HepG2 (cell line): Measurements from ENCODE around the gene PCDHGA2. TPM values are rescaled to one million over a fixed set of nuclear protein-coding genes. Genes with fewer than 3 reads are reported as not detected.

ENCODE experiments used
- ATAC-seq: fragments of 200-7000 bp; cut with Tn5 transposase; 3 replicates; pipeline ENCODE4 v1.9.1; 2020; ENCODE audit warnings: mild to moderate bottlenecking, moderate library complexity
- BruUV-seq: library from RNA; stranded (reverse); fragments of 400-500 nt; replicated peaks from 2 replicates; lab custom pipeline; 2021; lab: Mats Ljungman, UMichigan
- CTCF ChIA-PET: fragments of 300-600 bp; formaldehyde crosslinking; extraction: SDS; loops from one replicate; lab custom pipeline; 2021; ENCODE audit warnings: low total read pairs, inconsistent platforms, low intra/inter-chr PET ratio; lab: Yijun Ruan, JAX
- POLR2A ChIA-PET: fragments of 350-600 bp; sonication (Branson Sonifier 250); formaldehyde crosslinking; loops from one replicate; lab custom pipeline; 2020; ENCODE audit warnings: antibody characterized with exemption, inconsistent platforms; lab: Yijun Ruan, JAX
- DNase-seq: peaks from one replicate; pipeline ENCODE4 v3.0.0-alpha.2; 2015; ENCODE audit warnings: low spot score
- FAIRE-seq: peaks from 3 replicates; lab custom pipeline; 2011; peaks lifted over from hg19 to GRCh38; lab: Jason Lieb, UNC
- H2AFZ ChIP-seq: one replicate; pipeline ENCODE4 v1.6.1; 2011; ENCODE audit warnings: low read length, inconsistent platforms
- H3K27ac ChIP-seq: fragments of 300-600 bp; 3 replicates; pipeline ENCODE4 v1.8.0; 2011; ENCODE audit warnings: mixed run types, mild to moderate bottlenecking, mixed read lengths, low read length, inconsistent platforms; ENCODE audit not compliant: insufficient read depth; ENCODE audit errors: extremely low read length
- H3K27me3 ChIP-seq, 2 experiments: fragments of 200-600 bp in 1 of 2; 2 replicates in 1 of 2; 3 replicates in 1 of 2; pipeline versions ENCODE4 v1.6.0 to v1.8.0; 2011; ENCODE audit warnings: low read length in 2 of 2, mild to moderate bottlenecking in 2 of 2, moderate library complexity in 2 of 2, inconsistent platforms in 1 of 2; ENCODE audit not compliant: insufficient read depth in 2 of 2, control insufficient read depth in 1 of 2
- H3K36me3 ChIP-seq, 2 experiments: fragments of 200-600 bp in 1 of 2; replicated peaks in 1 of 2; 2 replicates in 1 of 2; 3 replicates in 1 of 2; pipeline versions ENCODE4 v1.5.1 to v1.8.0; 2011; ENCODE audit warnings: low read length in 2 of 2, inconsistent platforms in 1 of 2; ENCODE audit not compliant: insufficient read depth in 2 of 2, control insufficient read depth in 1 of 2
- H3K4me1 ChIP-seq: 2 replicates; pipeline ENCODE4 v1.5.1; 2012; ENCODE audit warnings: low read length, inconsistent platforms; ENCODE audit not compliant: insufficient read depth
- H3K4me2 ChIP-seq: 2 replicates; pipeline ENCODE4 v1.6.0; 2011; ENCODE audit warnings: low read depth, low read length, inconsistent platforms
- H3K4me3 ChIP-seq, 3 experiments: fragments of 200-600 bp in 1 of 3; sonication (generic), shearing (Covaris generic) in 1 of 3; replicated peaks in 1 of 3; 2 replicates each; pipeline ENCODE4 v1.5.1; 2011 to 2016; ENCODE audit warnings: low read length in 3 of 3, inconsistent platforms in 2 of 3, low read depth in 2 of 3, mild to moderate bottlenecking in 2 of 3, control low read depth in 1 of 3, mixed read lengths in 1 of 3; ENCODE audit not compliant: insufficient read depth in 1 of 3
- H3K79me2 ChIP-seq: one replicate; pipeline ENCODE4 v1.6.1; 2011; ENCODE audit warnings: low read length, inconsistent platforms; ENCODE audit not compliant: insufficient read depth
- H3K9ac ChIP-seq: 2 replicates; pipeline ENCODE4 v1.6.0; 2011; ENCODE audit warnings: mild to moderate bottlenecking, low read depth, low read length, inconsistent platforms; ENCODE audit not compliant: insufficient read depth
- H3K9me3 ChIP-seq: 2 replicates; pipeline ENCODE4 v1.5.1; 2012; ENCODE audit warnings: mild to moderate bottlenecking, low read length
- H4K20me1 ChIP-seq: 2 replicates; pipeline ENCODE4 v1.6.0; 2011; ENCODE audit warnings: inconsistent platforms, mild to moderate bottlenecking, low read length, moderate library complexity; ENCODE audit not compliant: insufficient read depth
- FOXK2 ChIP-seq: fragments of 450-650 bp; IDR thresholded peaks from 2 replicates; pipeline ENCODE4 v1.6.1; 2016
- ZNF883 ChIP-seq: sonication (generic); formaldehyde crosslinking; IDR thresholded peaks from 2 replicates; pipeline ENCODE4 v1.5.1; 2020; ENCODE audit warnings: mild to moderate bottlenecking, missing genetic modification reagents; ENCODE audit errors: not compliant biosample characterization
- WGBS: methylation state at CpG from one replicate; pipeline ENCODE4 v1.1.6; 2017; ENCODE audit warnings: low lambda C conversion rate; 5-methylcytosine and 5-hydroxymethylcytosine counted together
- in situ Hi-C: cut with HindIII; loops from 2 replicates; pipeline ENCODE4 v1.10.0; 2017; ENCODE audit warnings: low pct_unique_long_range_greater_than_20kb; ENCODE audit not compliant: extremely low pct_ligation_motif_present
- intact Hi-C: fragments of 100-400 bp; cut with micrococcal nuclease; formaldehyde crosslinking; loops from one replicate; pipeline ENCODE4 v1.10.0; 2022; ENCODE audit not compliant: unreplicated experiment
- polyA plus RNA-seq, 8 experiments: library from polyadenylated mRNA; depleted of rRNA in 3 of 8; stranded (reverse) in 7 of 8; unstranded in 1 of 8; fragments of >200 nt; fragmentation: Illumina TruSeq in 4 of 8; extraction: Trizol in 4 of 8; gene quantifications; 2 replicates each; pipeline versions ENCODE4 v1.2.1 to v1.2.3, GENCODE V29; 2011 to 2016; ENCODE audit warnings: low read depth in 4 of 8, missing spikeins in 1 of 8, mixed read lengths in 1 of 8; ENCODE audit not compliant: insufficient read depth in 1 of 8
- total RNA-seq, 5 experiments: library from RNA; depleted of rRNA; stranded (reverse); fragments of >200 nt; fragmentation: Illumina TruSeq; extraction: Trizol; gene quantifications; 2 replicates each; pipeline ENCODE4 v1.2.3, GENCODE V29; 2016; ENCODE audit warnings: low read depth in 1 of 5
- TF ChIP-seq, protein P1 (sequence below): sonication (generic); formaldehyde crosslinking; IDR thresholded peaks from 2 replicates; pipeline ENCODE4 v1.4.0; 2020; ENCODE audit warnings: mild to moderate bottlenecking, missing genetic modification reagents, borderline replicate concordance
- TF ChIP-seq, protein P2 (sequence below): sonication (generic); formaldehyde crosslinking; IDR thresholded peaks from 2 replicates; pipeline ENCODE4 v1.9.0; 2022; ENCODE audit warnings: low read depth, missing genetic modification reagents

The PCDHGA2 gene
- total and polyA plus RNA-seq, 2 of the 13 experiments (the other 11 are each of a cell fraction or from before 2014, with no cell fraction given) = 0.04 to 0.11 TPM

DNA sequence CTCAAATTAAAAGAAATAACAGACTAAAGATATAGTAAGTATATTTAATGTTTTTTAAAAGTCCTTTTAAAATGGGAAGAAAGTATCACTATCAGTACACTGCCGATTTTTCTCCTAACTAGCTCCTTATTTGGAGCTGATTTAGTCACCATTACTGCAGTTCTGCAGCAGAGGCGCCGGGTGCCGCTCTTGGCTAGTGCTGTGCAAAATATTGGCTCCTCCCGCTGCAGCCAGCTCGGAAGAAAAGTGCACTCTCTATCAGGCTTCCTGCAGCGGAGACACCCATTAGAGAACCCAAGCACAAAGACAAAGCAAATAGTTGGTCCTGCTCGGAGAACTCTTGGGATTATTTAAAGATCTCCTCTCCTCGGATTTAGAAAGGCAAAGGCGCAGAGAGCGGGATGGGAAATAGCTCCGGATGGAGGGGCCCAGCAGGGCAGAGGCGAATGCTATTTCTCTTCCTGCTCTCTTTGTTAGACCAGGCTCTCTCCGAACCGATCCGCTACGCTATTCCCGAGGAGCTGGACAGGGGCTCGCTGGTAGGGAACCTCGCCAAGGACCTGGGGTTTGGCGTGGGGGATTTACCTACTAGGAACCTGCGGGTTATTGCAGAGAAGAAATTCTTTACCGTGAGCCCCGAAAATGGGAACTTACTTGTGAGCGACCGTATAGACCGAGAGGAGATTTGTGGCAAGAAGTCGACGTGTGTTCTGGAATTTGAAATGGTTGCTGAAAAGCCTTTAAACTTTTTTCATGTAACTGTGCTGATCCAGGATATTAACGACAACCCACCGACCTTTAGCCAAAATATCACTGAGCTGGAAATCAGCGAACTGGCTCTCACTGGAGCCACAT, 31.7 kb downstream of the PCDHGA2 start, which contains the start of gene PCDHGB3:
TSS of gene PCDHGB3 (plus strand) at position 249 of the 855 bp plus-strand sequence. CDS start at position 402, 153 bp downstream.
- peaks cover 56% of the 10 kb centered on the region for H3K9me3 ChIP-seq
- no peak for ATAC-seq

More for the DNA sequence above, 31.7 kb downstream of the PCDHGA2 start, which contains the start of gene PCDHGB3:
- Histone ChIP-seq H3K4me3 (no peak within 1 kb of the TSS), H3K27me3 (no peaks in the 10 kb centered on the region), H3K27ac (no peak within 1 kb of the TSS)
- BruUV-seq = no TSS peak
- in situ Hi-C loops = no loop called here
- no peak for TF ChIP-seq FOXK2
- TF ChIP-seq ZNF883 (CRISPR knock-in tag) = no peak
- TF ChIP-seq, protein P1, sequence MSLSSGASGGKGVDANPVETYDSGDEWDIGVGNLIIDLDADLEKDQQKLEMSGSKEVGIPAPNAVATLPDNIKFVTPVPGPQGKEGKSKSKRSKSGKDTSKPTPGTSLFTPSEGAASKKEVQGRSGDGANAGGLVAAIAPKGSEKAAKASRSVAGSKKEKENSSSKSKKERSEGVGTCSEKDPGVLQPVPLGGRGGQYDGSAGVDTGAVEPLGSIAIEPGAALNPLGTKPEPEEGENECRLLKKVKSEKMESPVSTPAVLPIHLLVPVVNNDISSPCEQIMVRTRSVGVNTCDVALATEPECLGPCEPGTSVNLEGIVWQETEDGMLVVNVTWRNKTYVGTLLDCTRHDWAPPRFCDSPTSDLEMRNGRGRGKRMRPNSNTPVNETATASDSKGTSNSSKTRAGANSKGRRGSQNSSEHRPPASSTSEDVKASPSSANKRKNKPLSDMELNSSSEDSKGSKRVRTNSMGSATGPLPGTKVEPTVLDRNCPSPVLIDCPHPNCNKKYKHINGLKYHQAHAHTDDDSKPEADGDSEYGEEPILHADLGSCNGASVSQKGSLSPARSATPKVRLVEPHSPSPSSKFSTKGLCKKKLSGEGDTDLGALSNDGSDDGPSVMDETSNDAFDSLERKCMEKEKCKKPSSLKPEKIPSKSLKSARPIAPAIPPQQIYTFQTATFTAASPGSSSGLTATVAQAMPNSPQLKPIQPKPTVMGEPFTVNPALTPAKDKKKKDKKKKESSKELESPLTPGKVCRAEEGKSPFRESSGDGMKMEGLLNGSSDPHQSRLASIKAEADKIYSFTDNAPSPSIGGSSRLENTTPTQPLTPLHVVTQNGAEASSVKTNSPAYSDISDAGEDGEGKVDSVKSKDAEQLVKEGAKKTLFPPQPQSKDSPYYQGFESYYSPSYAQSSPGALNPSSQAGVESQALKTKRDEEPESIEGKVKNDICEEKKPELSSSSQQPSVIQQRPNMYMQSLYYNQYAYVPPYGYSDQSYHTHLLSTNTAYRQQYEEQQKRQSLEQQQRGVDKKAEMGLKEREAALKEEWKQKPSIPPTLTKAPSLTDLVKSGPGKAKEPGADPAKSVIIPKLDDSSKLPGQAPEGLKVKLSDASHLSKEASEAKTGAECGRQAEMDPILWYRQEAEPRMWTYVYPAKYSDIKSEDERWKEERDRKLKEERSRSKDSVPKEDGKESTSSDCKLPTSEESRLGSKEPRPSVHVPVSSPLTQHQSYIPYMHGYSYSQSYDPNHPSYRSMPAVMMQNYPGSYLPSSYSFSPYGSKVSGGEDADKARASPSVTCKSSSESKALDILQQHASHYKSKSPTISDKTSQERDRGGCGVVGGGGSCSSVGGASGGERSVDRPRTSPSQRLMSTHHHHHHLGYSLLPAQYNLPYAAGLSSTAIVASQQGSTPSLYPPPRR (CRISPR knock-in tag) = no peak
- TF ChIP-seq, protein P2, sequence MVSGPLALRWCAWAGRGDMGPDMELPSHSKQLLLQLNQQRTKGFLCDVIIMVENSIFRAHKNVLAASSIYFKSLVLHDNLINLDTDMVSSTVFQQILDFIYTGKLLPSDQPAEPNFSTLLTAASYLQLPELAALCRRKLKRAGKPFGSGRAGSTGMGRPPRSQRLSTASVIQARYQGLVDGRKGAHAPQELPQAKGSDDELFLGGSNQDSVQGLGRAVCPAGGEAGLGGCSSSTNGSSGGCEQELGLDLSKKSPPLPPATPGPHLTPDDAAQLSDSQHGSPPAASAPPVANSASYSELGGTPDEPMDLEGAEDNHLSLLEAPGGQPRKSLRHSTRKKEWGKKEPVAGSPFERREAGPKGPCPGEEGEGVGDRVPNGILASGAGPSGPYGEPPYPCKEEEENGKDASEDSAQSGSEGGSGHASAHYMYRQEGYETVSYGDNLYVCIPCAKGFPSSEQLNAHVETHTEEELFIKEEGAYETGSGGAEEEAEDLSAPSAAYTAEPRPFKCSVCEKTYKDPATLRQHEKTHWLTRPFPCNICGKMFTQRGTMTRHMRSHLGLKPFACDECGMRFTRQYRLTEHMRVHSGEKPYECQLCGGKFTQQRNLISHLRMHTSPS (CRISPR knock-in tag) = no peak
- TF ChIP-seq, all 625 proteins: peak for 0
- intact Hi-C loops = no loop called here
- ChIA-PET CTCF (no interaction called here), POLR2A (no interaction called here)
- no peak for DNase-seq
- Histone ChIP-seq H3K79me2 (no peaks in the 10 kb centered on the region), H2AFZ (no peak within 1 kb of the TSS), H3K36me3 (no peaks in the 10 kb centered on the region), H3K4me1 (no peaks in the 10 kb centered on the region), H4K20me1 (no peaks in the 10 kb centered on the region), H3K9ac (no peak within 1 kb of the TSS), H3K4me2 (no peak within 1 kb of the TSS)
- 67% methylated on average over 32 of the region's 32 CpGs for WGBS
- FAIRE-seq = no peak
